Vagina (tissue), 2 donors: ENCODE data around the gene SYNCRIP.
"Not testable (repeated sequence)": the region's sequence is repeated elsewhere in the genome, so short reads cannot be mapped to it uniquely, and the experiment has no call there.

Source experiments
- CTCF ChIP-seq, 3 experiments: fragments of 450-650 bp in 2 of 3; fragments of 200-600 bp in 1 of 3; sonication (generic) in 1 of 3; IDR thresholded peaks; one replicate each; pipeline ENCODE4 v1.5.1; 2017 to 2019; ENCODE audit warnings: antibody characterized with exemption in 3 of 3, mild to moderate bottlenecking in 2 of 3, moderate library complexity in 2 of 3
- POLR2A ChIP-seq, 2 donors: fragments of 450-650 bp; IDR thresholded peaks; one replicate each; pipeline ENCODE4 v1.6.1; 2017; ENCODE audit warnings: antibody characterized with exemption in 2 of 2, mild to moderate bottlenecking in 2 of 2, moderate library complexity in 2 of 2
- POLR2AphosphoS5 ChIP-seq, 2 donors: sonication (generic); formaldehyde crosslinking; IDR thresholded peaks; one replicate each; pipeline ENCODE4 v1.9.0; 2017; ENCODE audit warnings: antibody characterized with exemption in 2 of 2, mild to moderate bottlenecking in 2 of 2, low read depth in 1 of 2; ENCODE audit not compliant: insufficient read depth in 1 of 2

- TF ChIP-seq POLR2A (IDR thresholded peaks at IDR 0.05); CTCF (IDR thresholded peaks at IDR 0.05); POLR2AphosphoS5 (IDR thresholded peaks at IDR 0.05; ENCODE audit: insufficient read depth in 1 of 2, low read depth in 1 of 2): not testable (repeated sequence)
Measured at GRCh38 chr6:85631117-85631516, 11.6 kb downstream of the SYNCRIP start.
